Fibroblast of lung (primary cell): Measurements from ENCODE around the gene NUDCD3. TPM values are rescaled to one million over a fixed set of nuclear protein-coding genes. Genes with fewer than 3 reads are reported as not detected.

Experiments
- DNase-seq, 2 donors: peaks; one replicate each; pipeline versions ENCODE4 v3.0.0 to v3.0.0-alpha.2; 2010; ENCODE audit warnings: low read depth in 2 of 2
- H2AFZ ChIP-seq: 2 replicates; pipeline ENCODE4 v1.5.1; 2012; ENCODE audit warnings: low read length, control low read depth, inconsistent platforms
- H3K27ac ChIP-seq: 2 replicates; pipeline ENCODE4 v1.5.1; 2011; ENCODE audit warnings: low read length, control low read depth; ENCODE audit not compliant: insufficient read depth
- H3K27me3 ChIP-seq: 2 replicates; pipeline ENCODE4 v1.5.1; 2011; ENCODE audit warnings: mild to moderate bottlenecking, low read length; ENCODE audit not compliant: control insufficient read depth, insufficient read depth
- H3K36me3 ChIP-seq: 2 replicates; pipeline ENCODE4 v1.5.1; 2011; ENCODE audit warnings: low read length; ENCODE audit not compliant: control insufficient read depth, insufficient read depth
- H3K4me1 ChIP-seq: 2 replicates; pipeline ENCODE4 v1.5.1; 2011; ENCODE audit warnings: low read length; ENCODE audit not compliant: control insufficient read depth, insufficient read depth; ENCODE audit errors: extremely low read depth
- H3K4me2 ChIP-seq: 2 replicates; pipeline ENCODE4 v1.5.1; 2011; ENCODE audit warnings: low read length, control low read depth; ENCODE audit not compliant: insufficient read depth; ENCODE audit errors: extremely low read depth
- H3K4me3 ChIP-seq, 4 experiments: fragments of 200-600 bp in 1 of 4; sonication (generic) in 1 of 4; replicated peaks in 1 of 4; 2 replicates each; pipeline ENCODE4 v1.5.1; 2011 to 2016; ENCODE audit warnings: low read length in 4 of 4, low read depth in 3 of 4, mild to moderate bottlenecking in 3 of 4, control low read depth in 2 of 4, inconsistent platforms in 1 of 4, mixed read lengths in 1 of 4; ENCODE audit not compliant: insufficient read depth in 1 of 4; ENCODE audit errors: control extremely low read depth in 1 of 4
- H3K79me2 ChIP-seq: 2 replicates; pipeline ENCODE4 v1.5.1; 2012; ENCODE audit warnings: mild to moderate bottlenecking, low read length, inconsistent platforms; ENCODE audit not compliant: control insufficient read depth, insufficient read depth
- H3K9ac ChIP-seq: 2 replicates; pipeline ENCODE4 v1.5.1; 2011; ENCODE audit warnings: mild to moderate bottlenecking, low read length, control low read depth; ENCODE audit not compliant: insufficient read depth
- H3K9me3 ChIP-seq: 2 replicates; pipeline ENCODE4 v1.5.1; 2012; ENCODE audit warnings: low read depth, low read length; ENCODE audit not compliant: control insufficient read depth, insufficient read depth
- H4K20me1 ChIP-seq: 2 replicates; pipeline ENCODE4 v1.5.1; 2011; ENCODE audit warnings: low read length; ENCODE audit not compliant: control insufficient read depth, insufficient read depth; ENCODE audit errors: extremely low read depth
- CTCF ChIP-seq, 2 donors: IDR thresholded peaks in 1 of 2; conservative IDR thresholded peaks in 1 of 2; 1 replicate in 1 of 2; 2 replicates in 1 of 2; pipeline ENCODE4 v1.5.1; 2011 to 2012; ENCODE audit warnings: low read length in 2 of 2, control low read depth in 1 of 2, inconsistent platforms in 1 of 2, low read depth in 1 of 2, mild to moderate bottlenecking in 1 of 2
- EZH2 ChIP-seq: IDR thresholded peaks from 2 replicates; pipeline ENCODE4 v1.5.1; 2012; ENCODE audit warnings: low read length, control low read depth, mild to moderate bottlenecking; ENCODE audit errors: missing control alignments
- polyA plus RNA-seq, 2 donors: library from polyadenylated mRNA; depleted of rRNA in 1 of 2; stranded (reverse) in 1 of 2; unstranded in 1 of 2; fragments of >200 nt; gene quantifications; 2 replicates each; pipeline ENCODE4 v1.2.1, GENCODE V29; 2011 to 2012; ENCODE audit warnings: missing spikeins in 1 of 2
- total RNA-seq: library from RNA; depleted of rRNA; stranded (reverse); fragments of >200 nt; gene quantifications from 2 replicates; pipeline ENCODE4 v1.2.1, GENCODE V29; 2014

Gene NUDCD3
- total and polyA plus RNA-seq, 2 donors (not counting 1 experiment from before 2014, with no cell fraction given): 51.9 to 68.7 TPM

GRCh38 chr7:44536090-44536489 lies 45.6 kb upstream of the NUDCD3 start:
- no peaks in the 10 kb centered on the region for H3K79me2 ChIP-seq
- no peak overlapping the region for H3K4me3 ChIP-seq
- peaks cover 6% of the 10 kb centered on the region for H3K4me1 ChIP-seq
- no peak for DNase-seq
- no peaks in the 10 kb centered on the region for H3K9me3 ChIP-seq
- H3K9ac ChIP-seq: no peak overlapping the region
- TF ChIP-seq CTCF (conservative IDR thresholded peaks at IDR 0.05 in 1 of 2, IDR thresholded peaks at IDR 0.05 in 1 of 2; ENCODE audit: low read depth in 1 of 2, low read length in 2 of 2) (no peak), EZH2 (no peak)
- H4K20me1 ChIP-seq: no peaks in the 10 kb centered on the region
- H3K27me3 ChIP-seq: no peaks in the 10 kb centered on the region
- no peak overlapping the region for H3K27ac ChIP-seq
- H2AFZ ChIP-seq: no peak overlapping the region
- H3K36me3 ChIP-seq: no peaks in the 10 kb centered on the region
- no peak overlapping the region for H3K4me2 ChIP-seq

DNA sequence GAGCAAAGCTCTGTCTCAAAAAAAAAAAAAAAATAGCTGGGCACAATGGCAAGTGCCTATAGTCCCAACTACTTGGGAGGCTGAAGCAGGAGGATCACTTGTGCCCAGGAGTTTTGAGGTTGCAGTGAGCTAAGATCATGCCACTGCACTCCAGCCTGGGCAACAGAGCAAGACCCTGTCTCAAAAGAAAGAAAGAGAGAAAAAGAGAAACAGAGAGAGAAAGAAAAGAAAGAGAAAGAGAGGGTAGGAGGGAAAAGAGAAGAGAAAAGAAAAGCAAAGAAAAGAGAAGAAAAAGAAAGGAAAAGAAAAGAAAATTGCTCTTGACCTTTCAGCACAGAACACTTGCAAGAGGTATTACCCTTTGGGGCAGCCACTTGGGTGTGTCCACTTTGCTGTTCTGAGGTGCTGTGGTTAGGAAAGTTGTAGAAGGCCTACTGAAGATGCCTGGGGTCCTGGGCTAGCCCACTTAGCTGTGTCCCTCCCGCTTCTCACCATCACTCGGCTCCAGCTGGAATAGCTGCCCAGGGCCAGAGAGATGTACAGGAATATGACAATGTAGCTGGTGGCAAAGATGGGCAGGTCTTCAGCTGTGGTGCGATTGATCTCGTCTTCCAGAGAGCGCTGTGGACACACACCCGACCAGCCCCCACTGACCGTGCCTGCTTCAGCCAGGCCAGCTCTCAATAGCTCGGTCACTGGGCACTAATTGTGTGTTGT lies 45.0 kb upstream of the NUDCD3 start:
- Histone ChIP-seq H3K36me3 (no peaks in the 10 kb centered on the region), H3K9ac (no peak overlapping the region), H3K79me2 (no peaks in the 10 kb centered on the region), H3K4me1 (peaks cover 6% of the 10 kb centered on the region), H3K4me3 (no peak overlapping the region), H3K9me3 (no peaks in the 10 kb centered on the region), H3K4me2 (no peak overlapping the region), H3K27ac (no peak overlapping the region), H2AFZ (no peak overlapping the region), H4K20me1 (no peaks in the 10 kb centered on the region), H3K27me3 (no peaks in the 10 kb centered on the region)
- DNase-seq: no peak
- TF ChIP-seq EZH2: no peak
- TF ChIP-seq CTCF (conservative IDR thresholded peaks at IDR 0.05 in 1 of 2, IDR thresholded peaks at IDR 0.05 in 1 of 2; ENCODE audit: low read depth in 1 of 2, low read length in 2 of 2): no peak

GRCh38 chr7:44534501-44534900 lies 44.0 kb upstream of the NUDCD3 start:
- Histone ChIP-seq H3K27ac (no peak overlapping the region), H3K4me3 (no peak overlapping the region), H2AFZ (no peak overlapping the region), H3K27me3 (no peaks in the 10 kb centered on the region), H3K4me2 (no peak overlapping the region), H4K20me1 (no peaks in the 10 kb centered on the region), H3K9me3 (no peaks in the 10 kb centered on the region), H3K79me2 (no peaks in the 10 kb centered on the region), H3K36me3 (no peaks in the 10 kb centered on the region), H3K4me1 (peaks cover 6% of the 10 kb centered on the region), H3K9ac (no peak overlapping the region)
- TF ChIP-seq EZH2 (no peak), CTCF (conservative IDR thresholded peaks at IDR 0.05 in 1 of 2, IDR thresholded peaks at IDR 0.05 in 1 of 2; ENCODE audit: low read depth in 1 of 2, low read length in 2 of 2) (peak; percentile 23 to 53)
- DNase-seq: peak in 1 of 2 donors; percentile 5
